H1 (cell line): Measurements from ENCODE around the gene FIZ1. TPM values are rescaled to one million over a fixed set of nuclear protein-coding genes. Genes with fewer than 3 reads are reported as not detected.

Experiments
- CTCF ChIA-PET: fragments of 300-600 bp; sonication (Branson Sonifier 250); formaldehyde crosslinking; loops from one replicate; lab custom pipeline; 2021; ENCODE audit not compliant: partially characterized antibody; lab: Charles Lee
- POLR2A ChIA-PET: fragments of 300-600 bp; sonication (Branson Sonifier 250); formaldehyde crosslinking; loops from one replicate; lab custom pipeline; 2021; ENCODE audit warnings: inconsistent platforms; ENCODE audit not compliant: partially characterized antibody; lab: Charles Lee
- DNase-seq, 2 experiments: peaks; one replicate each; pipeline versions ENCODE4 v3.0.0 to v3.0.0-alpha.2; 2010 to 2022; ENCODE audit warnings: low spot score in 2 of 2, low read depth in 1 of 2, mixed read lengths in 1 of 2
- FAIRE-seq: peaks from 2 replicates; lab custom pipeline; 2011; peaks lifted over from hg19 to GRCh38; lab: Jason Lieb, UNC
- H2AFZ ChIP-seq: 2 replicates; pipeline ENCODE4 v1.8.1; 2012; ENCODE audit warnings: low read length, inconsistent platforms
- H2AK5ac ChIP-seq: 2 replicates; pipeline ENCODE4 v1.6.1; 2013; ENCODE audit warnings: low read depth, low read length
- H2BK120ac ChIP-seq: replicated peaks from 2 replicates; pipeline ENCODE3; 2013; ENCODE audit warnings: low read depth, low read length, inconsistent platforms
- H2BK12ac ChIP-seq: 2 replicates; pipeline ENCODE4 v1.6.1; 2013; ENCODE audit warnings: low read depth, low read length
- H2BK15ac ChIP-seq: 2 replicates; pipeline ENCODE4 v1.6.1; 2013; ENCODE audit warnings: low read length
- H2BK20ac ChIP-seq: 2 replicates; pipeline ENCODE4 v1.6.1; 2013; ENCODE audit warnings: low read length
- H2BK5ac ChIP-seq: 2 replicates; pipeline ENCODE4 v1.6.1; 2013; ENCODE audit warnings: low read depth, low read length
- H3K14ac ChIP-seq: 2 replicates; pipeline ENCODE4 v1.6.1; 2013; ENCODE audit warnings: inconsistent platforms; ENCODE audit not compliant: insufficient read length
- H3K18ac ChIP-seq: 2 replicates; pipeline ENCODE4 v1.6.1; 2013; ENCODE audit warnings: low read length; ENCODE audit errors: extremely low read depth
- H3K23ac ChIP-seq: 2 replicates; pipeline ENCODE4 v1.6.1; 2013; ENCODE audit warnings: inconsistent platforms; ENCODE audit not compliant: insufficient read length
- H3K23me2 ChIP-seq: 2 replicates; pipeline ENCODE4 v1.6.1; 2013; ENCODE audit warnings: low read depth, low read length
- H3K27ac ChIP-seq: 2 replicates; pipeline ENCODE4 v1.6.1; 2011; ENCODE audit warnings: low read depth, low read length, inconsistent platforms
- H3K27me3 ChIP-seq, 4 experiments: replicated peaks in 1 of 4; 1 replicate in 1 of 4; 2 replicates in 3 of 4; pipeline versions ENCODE4 v1.6.1 to v1.8.1; 2011 to 2013; ENCODE audit warnings: low read length in 3 of 4, mild to moderate bottlenecking in 3 of 4, inconsistent platforms in 2 of 4, mixed read lengths in 2 of 4, moderate library complexity in 1 of 4; ENCODE audit not compliant: control insufficient read depth in 3 of 4, insufficient read depth in 3 of 4; ENCODE audit errors: extremely low read depth in 1 of 4
- H3K36me3 ChIP-seq, 4 experiments: 2 replicates each; pipeline versions ENCODE4 v1.6.1 to v1.8.1; 2011 to 2013; ENCODE audit warnings: mild to moderate bottlenecking in 4 of 4, low read length in 3 of 4, moderate library complexity in 2 of 4, control low read depth in 1 of 4, inconsistent platforms in 1 of 4; ENCODE audit not compliant: insufficient read depth in 4 of 4, control insufficient read depth in 2 of 4
- H3K4ac ChIP-seq: replicated peaks from 2 replicates; pipeline ENCODE3; 2013; ENCODE audit warnings: low read length, low read depth, mixed read lengths, inconsistent platforms; ENCODE audit not compliant: insufficient read length
- H3K4me1 ChIP-seq, 4 experiments: replicated peaks in 1 of 4; 1 replicate in 1 of 4; 2 replicates in 3 of 4; pipeline versions ENCODE4 v1.6.1 to v1.8.1; 2011 to 2013; ENCODE audit warnings: low read length in 3 of 4, inconsistent platforms in 2 of 4, mixed read lengths in 1 of 4; ENCODE audit not compliant: insufficient read depth in 4 of 4, control insufficient read depth in 3 of 4
- H3K4me2 ChIP-seq, 2 experiments: 2 replicates each; pipeline versions ENCODE4 v1.6.1 to v1.8.1; 2011 to 2013; ENCODE audit warnings: low read depth in 2 of 2, low read length in 2 of 2, control low read depth in 1 of 2, inconsistent platforms in 1 of 2, mild to moderate bottlenecking in 1 of 2; ENCODE audit not compliant: insufficient read depth in 1 of 2
- H3K4me3 ChIP-seq, 4 experiments: fragments of 200-600, 300-600 bp in 1 of 4; sonication (generic), shearing (Covaris generic), sonication (Bioruptor Twin) in 1 of 4; 2 replicates each; pipeline versions ENCODE4 v1.5.1 to v1.8.1; 2011 to 2016; ENCODE audit warnings: low read length in 4 of 4, low read depth in 3 of 4, control low read depth in 2 of 4, inconsistent platforms in 2 of 4, mild to moderate bottlenecking in 2 of 4, mixed read lengths in 1 of 4, moderate library complexity in 1 of 4; ENCODE audit not compliant: insufficient read depth in 2 of 4; ENCODE audit errors: extremely low read depth in 1 of 4
- H3K56ac ChIP-seq: replicated peaks from 2 replicates; pipeline ENCODE3; 2013; ENCODE audit warnings: low read depth, mild to moderate bottlenecking, mixed read lengths, low read length, inconsistent platforms; ENCODE audit not compliant: insufficient read length
- H3K79me1 ChIP-seq: 2 replicates; pipeline ENCODE4 v1.6.1; 2013; ENCODE audit warnings: low read depth, low read length, control low read depth
- H3K79me2 ChIP-seq, 2 experiments: 2 replicates each; pipeline versions ENCODE4 v1.6.1 to v1.8.1; 2012 to 2013; ENCODE audit warnings: low read length in 2 of 2, mild to moderate bottlenecking in 2 of 2, inconsistent platforms in 1 of 2; ENCODE audit not compliant: insufficient read depth in 2 of 2, control insufficient read depth in 1 of 2
- H3K9ac ChIP-seq, 4 experiments: replicated peaks in 1 of 4; 1 replicate in 1 of 4; 2 replicates in 3 of 4; pipeline versions ENCODE4 v1.6.1 to v1.8.1; 2011 to 2013; ENCODE audit warnings: low read depth in 3 of 4, low read length in 3 of 4, control low read depth in 2 of 4, mild to moderate bottlenecking in 2 of 4, moderate library complexity in 2 of 4, inconsistent platforms in 1 of 4; ENCODE audit errors: extremely low read depth in 1 of 4
- H3K9me3 ChIP-seq, 2 experiments: 2 replicates each; pipeline versions ENCODE4 v1.6.1 to v1.8.1; 2012 to 2013; ENCODE audit warnings: mild to moderate bottlenecking in 2 of 2, moderate library complexity in 2 of 2, control low read depth in 1 of 2, inconsistent platforms in 1 of 2, low read depth in 1 of 2, low read length in 1 of 2, mixed read lengths in 1 of 2; ENCODE audit not compliant: insufficient read depth in 2 of 2
- H4K20me1 ChIP-seq, 2 experiments: replicated peaks in 1 of 2; 2 replicates each; pipeline versions ENCODE3 to v1.8.1; 2011 to 2013; ENCODE audit warnings: inconsistent platforms in 2 of 2, low read length in 2 of 2, mild to moderate bottlenecking in 1 of 2; ENCODE audit not compliant: insufficient read depth in 2 of 2, control insufficient read depth in 1 of 2
- H4K5ac ChIP-seq: 2 replicates; pipeline ENCODE4 v1.6.1; 2013; ENCODE audit warnings: low read length, low read depth, mixed read lengths, inconsistent platforms; ENCODE audit not compliant: insufficient read length
- H4K8ac ChIP-seq: 2 replicates; pipeline ENCODE4 v1.8.0; 2013; ENCODE audit warnings: mild to moderate bottlenecking, moderate library complexity, low read length, inconsistent platforms; ENCODE audit not compliant: insufficient read depth; ENCODE audit errors: extremely low read depth
- H4K91ac ChIP-seq: replicated peaks from 2 replicates; pipeline ENCODE3; 2013; ENCODE audit warnings: low read length, mixed read lengths, inconsistent platforms; ENCODE audit not compliant: insufficient read length
- CBX5 ChIP-seq: fragments of 300-800, 300-1000 bp; sonication (generic); IDR thresholded peaks from 2 replicates; pipeline ENCODE4 v1.7.1; 2016; ENCODE audit warnings: antibody characterized with exemption, low read length, low read depth
- CBX8 ChIP-seq: fragments of 300-800, 300-1000 bp; sonication (generic); IDR thresholded peaks from 2 replicates; pipeline ENCODE4 v1.7.1; 2016; ENCODE audit warnings: low read depth, low read length, borderline replicate concordance
- JUN ChIP-seq: IDR thresholded peaks from 2 replicates; pipeline ENCODE4 v1.6.1; 2011; ENCODE audit warnings: low read depth, mild to moderate bottlenecking, improper control_type of control experiment, low read length
- KDM1A ChIP-seq: fragments of 200-600, 300-600 bp; sonication (generic); IDR thresholded peaks from 2 replicates; pipeline ENCODE4 v1.7.1; 2016; ENCODE audit warnings: mild to moderate bottlenecking, low read length, borderline replicate concordance
- SUZ12 ChIP-seq: fragments of 200-600 bp; sonication (generic); IDR thresholded peaks from 2 replicates; pipeline ENCODE4 v1.6.1; 2012; ENCODE audit warnings: mild to moderate bottlenecking, inconsistent platforms, low read length, moderate library complexity, mixed read lengths
- WGBS, 2 experiments: shearing (Covaris generic) in 1 of 2; methylation state at CpG; one replicate each; pipeline versions ENCODE4 v1.1.6 to v1.1.7; 2013 to 2015; ENCODE audit warnings: low lambda C conversion rate in 2 of 2, mixed read lengths in 2 of 2, inconsistent platforms in 1 of 2, low coverage in 1 of 2, missing lambda C conversion rate in 1 of 2; ENCODE audit not compliant: insufficient replicate concordance in 2 of 2, insufficient coverage in 1 of 2, insufficient read length in 1 of 2; ENCODE audit errors: extremely low coverage in 1 of 2, missing lambda C conversion rate in 1 of 2; 5-methylcytosine and 5-hydroxymethylcytosine counted together
- polyA plus RNA-seq, 7 experiments: library from polyadenylated mRNA; depleted of rRNA in 3 of 7; stranded (reverse) in 5 of 7; unstranded in 2 of 7; fragments of >200 nt in 5 of 7; fragments of 200-250 nt in 2 of 7; gene quantifications; 1 replicate in 5 of 7; 2 replicates in 1 of 7; 4 replicates in 1 of 7; pipeline versions ENCODE4 v1.2.1 to v1.2.3, GENCODE V29; 2011 to 2013; ENCODE audit warnings: missing spikeins in 2 of 7, mixed read lengths in 2 of 7
- total RNA-seq: library from RNA; stranded (reverse); fragmentation: NEBNext Ultra II Directional; extraction: Animal tissue kit (Norgen Biotek cat#: 25700); gene quantifications from 2 replicates; pipeline ENCODE4 v1.2.1, GENCODE V29; 2021
- TF ChIP-seq, protein P1 (sequence below): IDR thresholded peaks from 2 replicates; pipeline ENCODE4 v1.6.1; 2012; ENCODE audit warnings: low read length, inconsistent platforms

Gene FIZ1
- total and polyA plus RNA-seq, 2 of the 8 experiments (the other 6 are each of a cell fraction or from before 2014, with no cell fraction given), result 9.1 to 18.5 TPM

DNA sequence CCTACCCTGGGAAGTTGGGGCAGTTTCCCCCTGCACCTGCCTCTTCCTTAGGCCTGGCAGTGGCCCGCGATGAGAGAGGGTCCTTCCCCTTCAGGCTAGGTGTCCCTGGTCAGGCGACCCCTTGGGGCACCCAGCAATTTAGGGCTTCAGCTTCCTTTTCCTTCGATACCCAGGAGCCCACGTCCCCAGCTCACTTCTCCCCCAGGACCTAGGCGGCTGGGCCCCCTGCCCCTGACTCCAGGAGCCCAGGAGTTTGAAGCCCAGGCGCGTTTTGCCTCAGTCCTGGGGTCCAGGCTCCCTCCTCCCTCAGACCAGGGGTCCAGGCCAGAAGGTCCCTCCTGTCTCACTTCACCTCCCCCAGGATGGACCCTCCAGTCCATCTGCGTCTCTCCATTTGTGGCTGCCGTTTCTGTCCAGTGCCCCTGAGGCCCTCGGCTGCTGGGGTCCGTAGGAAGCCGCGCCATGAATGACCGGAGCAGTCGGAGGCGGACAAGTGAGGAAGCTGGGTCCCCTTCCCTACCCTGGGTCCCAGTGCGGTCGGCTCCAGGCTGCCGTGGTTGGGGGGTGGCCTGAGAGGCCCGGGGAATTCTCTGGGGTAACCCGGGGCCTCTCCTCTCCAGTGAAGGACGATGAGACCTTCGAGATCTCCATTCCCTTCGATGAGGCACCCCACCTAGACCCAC is 49.4 kb upstream of the FIZ1 start:
- WGBS, 2 experiments, result 59% methylated on average over 21 of the region's 25 CpGs; no CpG with 5 or more reads in 1 of the 2 experiments
- Histone ChIP-seq H3K79me1 (peaks cover 12% of the 10 kb centered on the region), H2BK120ac (no peak overlapping the region), H3K14ac (no peak overlapping the region), H3K27me3 (no peaks in the 10 kb centered on the region), H3K4ac (no peak overlapping the region), H4K8ac (0 out of 2 replicates have a peak overlapping the region, but pooled peaks have one; percentile 14), H3K4me1 (peaks cover 0 to 15% (median 7%) of the 10 kb centered on the region in 4 experiments; a peak in 6 of 7 replicates), H2AFZ (no peak overlapping the region), H3K9me3 (no peaks in the 10 kb centered on the region), H2BK15ac (no peak overlapping the region), H3K18ac (no peak overlapping the region), H3K4me3 (peak overlapping the region; percentile 72 to 85 (median 78)), H2BK5ac (peak overlapping the region; percentile 83; the same call in 1 of the 2 replicates), H3K56ac (no peak overlapping the region), H3K4me2 (peak overlapping the region; percentile 78 to 81), H2BK20ac (no peak overlapping the region), H3K79me2 (peaks cover 4 to 20% of the 10 kb centered on the region in 2 experiments; a peak in 3 of 4 replicates), H4K20me1 (peaks cover 0 to 4% of the 10 kb centered on the region in 2 experiments), H3K9ac (peak overlapping the region in 1 of 4 experiments; percentile 38; a peak in 1 of 7 replicates), H3K23ac (no peak overlapping the region), H3K27ac (no peak overlapping the region), H3K36me3 (peaks cover 7 to 13% (median 11%) of the 10 kb centered on the region in 4 experiments), H3K23me2 (peaks cover 14% of the 10 kb centered on the region), H4K5ac (peak overlapping the region; percentile 15), H2BK12ac (no peak overlapping the region), H4K91ac (peak overlapping the region; percentile 54), H2AK5ac (no peak overlapping the region)
- DNase-seq (no peak), FAIRE-seq (no peak)
- POLR2A ChIA-PET, result interaction anchor here (0.7 to 9.2 kb wide), 9 partner anchors 8 to 241 kb away, joined by 3 to 96 read pairs (median 4); partner anchors contain the start of genes UBE2S, ZNF580 and ZNF865
- CTCF ChIA-PET, result interaction anchor here (0.6 to 6.9 kb wide), 4 partner anchors 11 to 26 kb away, joined by 3 to 56 read pairs (median 18); no protein-coding TSS in a partner anchor
- TF ChIP-seq JUN (no peak), CBX5 (no peak), SUZ12 (peak; percentile 13; the same call in 1 of the 2 replicates), CBX8 (no peak), KDM1A (no peak)
- TF ChIP-seq, protein P1, sequence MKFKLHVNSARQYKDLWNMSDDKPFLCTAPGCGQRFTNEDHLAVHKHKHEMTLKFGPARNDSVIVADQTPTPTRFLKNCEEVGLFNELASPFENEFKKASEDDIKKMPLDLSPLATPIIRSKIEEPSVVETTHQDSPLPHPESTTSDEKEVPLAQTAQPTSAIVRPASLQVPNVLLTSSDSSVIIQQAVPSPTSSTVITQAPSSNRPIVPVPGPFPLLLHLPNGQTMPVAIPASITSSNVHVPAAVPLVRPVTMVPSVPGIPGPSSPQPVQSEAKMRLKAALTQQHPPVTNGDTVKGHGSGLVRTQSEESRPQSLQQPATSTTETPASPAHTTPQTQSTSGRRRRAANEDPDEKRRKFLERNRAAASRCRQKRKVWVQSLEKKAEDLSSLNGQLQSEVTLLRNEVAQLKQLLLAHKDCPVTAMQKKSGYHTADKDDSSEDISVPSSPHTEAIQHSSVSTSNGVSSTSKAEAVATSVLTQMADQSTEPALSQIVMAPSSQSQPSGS, result no peak
